ENCODE results near the gene CXCL13.
"Not testable (repeated sequence)": the region's sequence is repeated elsewhere in the genome, so short reads cannot be mapped to it uniquely, and the experiment has no call there.

Gene CXCL13

GRCh38 chr4:77613267-77613666 lies 7.6 kb downstream of the CXCL13 start:
- no peak for DNase-seq

GRCh38 chr4:77615153-77615552 lies 9.5 kb downstream of the CXCL13 start:
- no peak for DNase-seq

GRCh38 chr4:77617203-77617602 lies 11.6 kb downstream of the CXCL13 start:
- DNase-seq = no peak

- DNase-seq = no peak
Observed at GRCh38 chr4:77618383-77619241, 13.0 kb downstream of the CXCL13 start.

- DNase-seq = no peak
Observed at GRCh38 chr4:77619408-77619807, 13.8 kb downstream of the CXCL13 start.

- DNase-seq = no peak
Observed at GRCh38 chr4:77621254-77621653, 15.6 kb downstream of the CXCL13 start.

GRCh38 chr4:77623091-77623490 lies 17.5 kb downstream of the CXCL13 start:
- no peak for DNase-seq

- no peak for DNase-seq
Observed at GRCh38 chr4:77624213-77624612, 18.6 kb downstream of the CXCL13 start.

- DNase-seq = no peak
Observed at GRCh38 chr4:77625485-77625884, 19.9 kb downstream of the CXCL13 start.

- no peak for DNase-seq
Observed at GRCh38 chr4:77629885-77630284, 24.3 kb downstream of the CXCL13 start.

GRCh38 chr4:77631276-77631675 lies 25.7 kb downstream of the CXCL13 start:
- DNase-seq = no peak

- no peak for DNase-seq
Observed at GRCh38 chr4:77634132-77634785, 28.6 kb downstream of the CXCL13 start.

GRCh38 chr4:77635246-77635645 lies 29.6 kb downstream of the CXCL13 start:
- no peak for DNase-seq

GRCh38 chr4:77635876-77636275 lies 30.3 kb downstream of the CXCL13 start:
- no peak for DNase-seq

GRCh38 chr4:77636902-77637301 lies 31.3 kb downstream of the CXCL13 start:
- DNase-seq = no peak

- not testable (repeated sequence) for DNase-seq
Observed at GRCh38 chr4:77644069-77644468, 38.4 kb downstream of the CXCL13 start.

- DNase-seq = no peak
Observed at GRCh38 chr4:77650787-77651186, 45.2 kb downstream of the CXCL13 start.

- DNase-seq = no peak
Observed at GRCh38 chr4:77651820-77652219, 46.2 kb downstream of the CXCL13 start.

GRCh38 chr4:77652237-77652897 lies 46.7 kb downstream of the CXCL13 start:
- DNase-seq = no peak

- no peak for DNase-seq
Observed at GRCh38 chr4:77653162-77653758, 47.6 kb downstream of the CXCL13 start.

GRCh38 chr4:77660318-77660717 lies 54.7 kb downstream of the CXCL13 start:
- DNase-seq = not testable (repeated sequence)
